Renal cortex interstitium (tissue), 11 donors: ENCODE data around the gene SSBP2. TPM values are rescaled to one million over a fixed set of nuclear protein-coding genes. Genes with fewer than 3 reads are reported as not detected.

Experiments
- DNase-seq, 11 donors: peaks; one replicate each; pipeline ENCODE4 v3.0.0-alpha.2; 2013; ENCODE audit warnings: low read depth in 9 of 11, low spot score in 4 of 11; ENCODE audit errors: extremely low read depth in 1 of 11
- polyA plus RNA-seq, 3 donors: library from polyadenylated mRNA; unstranded; fragments of 120-200 nt; gene quantifications; one replicate each; pipeline ENCODE4 v1.2.1, GENCODE V29; 2013; ENCODE audit not compliant: insufficient read length in 3 of 3

Gene SSBP2
- polyA plus RNA-seq, 3 donors = 82.7 to 94.9 (median 84.4) TPM

GRCh38 chr5:81774374-81774773, 23.5 kb upstream of the SSBP2 start:
- no peak for DNase-seq

- no peak for DNase-seq
These were observed 22.7 kb upstream of the SSBP2 start for GRCh38 chr5:81773574-81773973.

- no peak for DNase-seq
These were observed 22.3 kb upstream of the SSBP2 start for GRCh38 chr5:81773161-81773560.

GRCh38 chr5:81772488-81772887, 21.6 kb upstream of the SSBP2 start:
- no peak for DNase-seq

GRCh38 chr5:81768935-81769452, 18.1 kb upstream of the SSBP2 start:
- no peak for DNase-seq

GRCh38 chr5:81767938-81768337, 17.0 kb upstream of the SSBP2 start:
- no peak for DNase-seq

- DNase-seq = no peak
These were observed 16.2 kb upstream of the SSBP2 start for GRCh38 chr5:81767097-81767496.

- no peak for DNase-seq
These were observed 15.7 kb upstream of the SSBP2 start for GRCh38 chr5:81766611-81767010.

- DNase-seq = no peak
These were observed 12.5 kb upstream of the SSBP2 start for GRCh38 chr5:81763294-81763928.

GRCh38 chr5:81762853-81763252, 12.0 kb upstream of the SSBP2 start:
- DNase-seq = no peak

- DNase-seq = no peak
These were observed 11.5 kb upstream of the SSBP2 start for GRCh38 chr5:81762401-81762800.

- no peak for DNase-seq
These were observed 11.1 kb upstream of the SSBP2 start for GRCh38 chr5:81761970-81762369.

- DNase-seq = no peak
These were observed 10.4 kb upstream of the SSBP2 start for GRCh38 chr5:81761270-81761669.

GRCh38 chr5:81760521-81760920, 9.6 kb upstream of the SSBP2 start:
- no peak for DNase-seq

GRCh38 chr5:81759632-81760005, 8.7 kb upstream of the SSBP2 start:
- no peak for DNase-seq

GRCh38 chr5:81757404-81757803, 6.5 kb upstream of the SSBP2 start:
- DNase-seq = no peak

GRCh38 chr5:81756016-81756415, 5.1 kb upstream of the SSBP2 start:
- DNase-seq = no peak

- peak in 3 of 11 donors; percentile 22 to 31 (median 29) for DNase-seq
These were observed 4.4 kb upstream of the SSBP2 start for GRCh38 chr5:81755320-81755719.

- DNase-seq = no peak
These were observed 3.7 kb upstream of the SSBP2 start for GRCh38 chr5:81754621-81755020.

- no peak for DNase-seq
These were observed 2.5 kb upstream of the SSBP2 start for GRCh38 chr5:81753429-81753828.

- DNase-seq = no peak
These were observed 1.7 kb upstream of the SSBP2 start for GRCh38 chr5:81752644-81752963.
